Measurements from ENCODE around the gene MAP7.

DNA sequence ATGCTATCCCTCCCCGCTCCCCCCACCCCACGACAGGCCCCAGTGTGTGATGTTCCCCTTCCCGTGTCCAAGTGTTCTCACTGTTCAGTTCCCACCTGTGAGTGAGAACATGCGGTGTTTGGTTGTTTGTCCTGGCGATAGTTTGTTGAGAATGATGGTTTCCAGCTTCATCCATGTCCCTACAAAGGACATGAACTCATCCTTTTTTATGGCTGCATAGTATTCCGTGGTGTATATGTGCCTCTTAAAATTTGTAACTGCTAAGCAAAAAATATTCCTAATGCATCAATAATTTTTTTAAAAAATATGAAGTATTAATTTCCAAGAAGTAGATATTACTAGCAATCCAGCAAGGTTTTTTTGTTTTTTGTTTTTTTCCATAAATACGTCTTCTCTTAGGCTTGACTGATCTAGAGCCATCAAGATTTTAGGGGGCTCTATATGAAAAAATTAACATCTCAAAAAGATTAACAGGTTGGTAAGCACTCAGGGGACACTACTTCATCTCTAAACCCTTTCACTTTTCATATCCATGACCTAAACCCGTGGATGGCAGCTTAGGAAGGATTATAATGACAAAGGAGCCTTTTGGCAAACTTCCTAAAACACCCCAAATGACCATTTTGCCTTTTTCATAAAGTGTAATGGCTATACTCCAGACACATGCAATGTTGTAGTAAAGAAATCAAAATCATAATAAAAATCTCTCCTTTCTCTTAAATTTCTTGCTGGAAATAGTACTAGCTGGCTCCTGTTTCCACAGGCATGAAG lies 14.2 kb downstream of the MAP7 start:
- TF ChIP-seq EZH2phosphoT487 (IDR thresholded peaks at IDR 0.05; ENCODE audit: insufficient read depth, low read depth) = no peak
- no peak for TF ChIP-seq EZH2 (IDR thresholded peaks at IDR 0.05; ENCODE audit: insufficient read depth, poor library complexity, severe bottlenecking)

Data from GM23248 (cell line).